ENCODE data around the gene EML6.

Gene EML6

DNA sequence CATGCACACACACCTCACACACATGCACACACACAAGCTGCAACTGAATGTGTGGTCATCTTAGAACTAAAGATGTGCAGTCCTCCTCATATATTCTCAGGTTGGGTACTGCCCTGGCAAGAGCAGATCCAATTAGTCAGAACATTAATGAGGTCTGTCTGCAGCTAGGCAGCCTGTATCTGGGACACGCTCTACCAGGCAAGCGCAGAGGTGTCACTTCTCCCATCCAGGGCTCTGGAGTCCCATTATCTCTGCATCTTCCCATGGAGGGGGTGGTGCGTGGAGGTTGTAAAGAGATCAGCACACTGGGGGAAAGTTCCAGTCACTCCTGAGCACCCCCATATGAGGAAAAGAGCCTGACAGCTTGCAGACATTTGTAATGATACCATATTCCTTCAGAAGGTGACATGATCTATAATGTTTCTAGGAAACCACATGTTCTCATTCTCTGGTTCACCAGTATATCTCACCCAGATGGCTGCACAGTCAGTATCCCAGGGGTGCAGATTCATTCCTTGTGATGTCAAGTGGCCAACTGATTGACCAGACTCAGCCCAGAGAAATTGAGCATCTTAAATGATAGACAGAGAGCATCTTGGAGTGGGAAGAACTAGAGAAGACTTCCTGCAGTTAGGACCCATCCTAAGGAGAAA lies 231.4 kb downstream of the EML6 start:
- DNase-seq = no peak

DNA sequence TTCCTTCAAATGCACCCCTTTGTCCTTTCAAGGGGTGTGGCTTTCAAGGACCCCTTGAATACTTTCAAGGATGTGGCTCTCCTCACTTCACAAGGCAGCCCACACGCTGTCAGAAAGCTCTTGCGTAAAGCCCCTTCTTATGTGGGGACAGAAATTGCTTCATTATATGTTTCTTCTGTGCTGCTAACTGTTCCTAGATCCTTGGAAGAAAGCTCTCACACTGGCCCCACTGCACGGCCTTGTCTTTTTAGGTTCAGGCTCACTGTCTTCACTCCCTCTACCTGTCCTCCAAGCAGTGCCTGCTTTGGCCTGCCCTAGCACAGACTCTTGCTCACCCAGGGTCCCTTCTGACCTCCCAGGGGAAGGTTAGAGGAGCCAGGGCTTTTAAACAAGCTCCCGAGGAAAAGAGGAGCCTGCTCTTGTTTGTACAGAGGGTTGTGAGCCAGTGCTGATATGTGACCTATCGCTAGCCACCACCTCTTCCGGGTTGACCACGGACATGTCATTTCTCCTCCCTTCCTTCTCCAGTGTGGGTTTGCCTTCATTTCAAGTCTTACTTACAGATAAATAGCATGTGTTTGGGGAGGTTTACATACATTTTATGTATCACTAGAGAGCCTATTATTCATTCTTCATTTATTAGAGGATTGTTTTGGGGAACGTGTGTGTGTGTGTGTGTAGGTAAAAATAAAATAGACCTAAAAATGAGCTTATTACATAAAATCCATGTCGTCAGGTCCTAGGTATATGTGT lies 232.1 kb downstream of the EML6 start:
- DNase-seq = no peak

DNA sequence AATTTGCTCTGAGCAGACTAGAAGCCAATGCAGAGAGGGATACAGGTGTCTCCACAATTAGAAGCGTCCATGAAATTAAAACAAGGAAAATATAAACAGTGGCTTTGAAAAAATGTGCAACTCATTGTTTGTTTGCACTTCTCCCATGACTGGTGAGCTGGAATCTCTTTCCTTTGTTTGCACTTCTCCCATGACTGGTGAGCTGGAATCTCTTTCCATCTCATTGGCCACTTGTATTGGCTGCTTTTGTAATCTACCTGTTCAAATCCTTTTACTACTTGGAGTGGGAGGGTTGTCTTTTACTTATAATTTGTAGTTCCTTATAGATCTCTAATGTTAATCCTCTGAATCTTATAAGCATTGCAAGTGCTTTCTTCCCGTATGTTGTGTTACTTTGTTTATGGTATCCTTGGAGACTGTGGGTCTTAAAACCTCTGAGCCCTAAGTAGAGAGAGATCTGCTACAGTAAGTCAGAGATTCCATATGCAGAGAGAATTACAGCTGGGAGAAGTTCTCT lies 232.7 kb downstream of the EML6 start:
- DNase-seq = no peak

- no peak for DNase-seq
Measured at GRCh38 chr2:54957321-54957999, 234.0 kb downstream of the EML6 start.

GRCh38 chr2:54958717-54959371 lies 235.4 kb downstream of the EML6 start:
- DNase-seq = no peak

- no peak for DNase-seq
Measured at GRCh38 chr2:54960164-54960563, 236.7 kb downstream of the EML6 start.

- no peak for DNase-seq
Measured at GRCh38 chr2:54962511-54962910, 239.0 kb downstream of the EML6 start.

DNA sequence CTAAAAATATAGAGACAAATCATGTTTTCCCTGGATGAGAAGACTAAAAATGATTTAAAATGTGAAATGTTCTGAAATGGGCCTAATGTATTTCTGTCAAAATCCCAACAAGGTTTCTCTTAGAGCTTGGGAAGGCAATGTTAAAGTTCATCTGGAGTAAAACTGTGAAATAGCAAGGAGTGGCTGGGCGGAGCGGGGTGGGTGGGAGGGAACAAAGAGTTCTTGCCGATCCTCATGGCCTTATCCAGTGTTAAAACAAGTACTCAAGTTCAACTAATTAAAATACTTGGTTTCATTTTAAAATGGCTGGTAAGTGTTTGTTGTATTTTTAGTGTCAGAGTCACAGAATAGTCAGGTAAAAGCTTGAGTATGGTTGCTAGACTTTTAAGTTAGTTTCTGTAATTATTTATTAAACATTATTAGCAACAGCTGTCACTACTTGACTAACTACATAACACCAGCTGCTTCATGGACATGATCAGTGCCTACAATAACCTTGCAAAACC lies 239.5 kb downstream of the EML6 start:
- DNase-seq = no peak

DNA sequence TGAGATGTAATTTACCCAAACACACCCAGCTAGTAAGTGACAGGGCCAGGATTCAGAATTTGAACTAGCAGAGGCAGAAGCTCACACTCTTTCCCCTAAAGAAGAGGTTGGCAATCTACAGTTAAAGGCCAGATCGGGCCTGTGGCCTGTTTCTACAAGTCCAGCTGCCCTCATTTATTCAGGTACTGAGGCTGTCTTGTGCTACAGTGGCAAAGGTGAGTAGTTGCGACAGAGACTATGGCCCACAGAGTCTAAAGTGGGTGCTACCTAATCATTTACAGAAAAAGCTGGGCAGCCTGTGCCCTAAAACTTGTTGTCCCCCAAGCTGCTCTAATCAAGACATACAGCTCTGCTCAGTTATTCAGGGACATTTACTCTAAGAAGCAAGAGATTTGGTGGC lies 240.0 kb downstream of the EML6 start:
- no peak for DNase-seq

- DNase-seq = no peak
Measured at GRCh38 chr2:54964271-54964670, 240.8 kb downstream of the EML6 start.

- DNase-seq = no peak
Measured at GRCh38 chr2:54964816-54965215, 241.4 kb downstream of the EML6 start.

GRCh38 chr2:54965425-54965824 lies 242.0 kb downstream of the EML6 start:
- DNase-seq = no peak

DNA sequence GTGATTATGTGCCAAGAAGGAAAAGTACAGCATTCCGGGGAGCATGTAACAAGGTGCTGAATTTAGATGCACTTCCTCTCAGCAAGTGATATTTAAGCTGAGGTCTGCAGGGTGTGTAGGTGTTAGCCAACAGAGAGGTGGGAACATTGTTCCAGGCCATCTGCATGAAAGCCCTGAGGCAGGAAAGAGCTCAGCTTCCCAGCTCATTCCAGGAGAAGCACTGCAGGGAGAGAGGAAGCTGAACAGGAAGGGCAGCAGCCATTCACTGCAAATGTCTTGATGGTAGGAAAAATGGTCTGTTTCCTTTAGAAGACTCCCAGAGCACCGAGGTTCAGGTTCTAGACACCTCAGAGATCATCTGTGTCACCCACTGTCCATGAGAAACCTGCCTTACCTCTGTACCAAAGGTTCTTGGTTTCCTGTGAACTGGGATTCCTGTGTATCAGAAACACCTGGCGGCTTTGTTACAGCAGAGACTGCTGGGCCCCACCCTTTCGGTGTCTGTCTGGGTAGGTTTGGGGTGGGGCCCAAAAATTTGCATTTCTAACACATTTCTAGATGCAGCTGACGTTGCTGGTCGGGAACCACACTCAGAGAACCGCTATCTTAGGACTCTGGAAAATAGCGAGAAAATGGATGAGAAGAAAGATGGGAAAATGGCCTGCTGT lies 242.8 kb downstream of the EML6 start:
- DNase-seq = no peak

- no peak for DNase-seq
Measured at GRCh38 chr2:54966837-54967236, 243.4 kb downstream of the EML6 start.

- no peak for DNase-seq
Measured at GRCh38 chr2:54967269-54967668, 243.8 kb downstream of the EML6 start.

- DNase-seq = no peak
Measured at GRCh38 chr2:54967759-54968365, 244.4 kb downstream of the EML6 start.

DNA sequence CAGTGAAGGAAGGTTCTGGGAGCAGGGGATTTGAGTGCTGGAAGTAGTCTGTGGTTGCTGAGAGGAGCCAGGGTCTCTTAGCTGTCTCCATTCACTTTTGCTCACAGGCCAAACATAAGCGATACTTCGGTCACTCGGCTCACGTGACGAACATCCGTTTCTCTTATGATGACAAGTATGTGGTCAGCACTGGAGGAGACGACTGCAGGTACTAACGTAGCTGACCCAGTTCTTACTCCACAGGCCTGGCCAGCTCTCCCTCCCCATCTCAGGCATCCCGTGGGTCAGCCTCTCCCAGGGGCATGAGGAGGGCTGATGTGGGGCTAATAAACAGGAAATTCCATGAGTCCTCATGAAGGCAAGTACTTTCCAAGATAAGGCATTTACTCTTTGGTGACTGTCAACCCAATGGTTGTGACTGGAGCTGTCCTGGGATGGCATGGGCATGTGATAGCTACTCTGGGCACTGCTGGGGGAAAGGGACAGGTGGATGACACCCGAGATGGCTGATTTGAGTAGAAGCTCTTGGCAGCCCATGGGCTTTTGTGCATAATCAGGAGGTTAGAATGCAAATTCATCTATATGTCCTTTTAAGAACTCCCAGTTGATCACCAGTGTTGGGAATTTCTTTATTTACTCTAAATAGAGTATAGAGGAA lies 245.2 kb downstream of the EML6 start:
- no peak for DNase-seq

DNA sequence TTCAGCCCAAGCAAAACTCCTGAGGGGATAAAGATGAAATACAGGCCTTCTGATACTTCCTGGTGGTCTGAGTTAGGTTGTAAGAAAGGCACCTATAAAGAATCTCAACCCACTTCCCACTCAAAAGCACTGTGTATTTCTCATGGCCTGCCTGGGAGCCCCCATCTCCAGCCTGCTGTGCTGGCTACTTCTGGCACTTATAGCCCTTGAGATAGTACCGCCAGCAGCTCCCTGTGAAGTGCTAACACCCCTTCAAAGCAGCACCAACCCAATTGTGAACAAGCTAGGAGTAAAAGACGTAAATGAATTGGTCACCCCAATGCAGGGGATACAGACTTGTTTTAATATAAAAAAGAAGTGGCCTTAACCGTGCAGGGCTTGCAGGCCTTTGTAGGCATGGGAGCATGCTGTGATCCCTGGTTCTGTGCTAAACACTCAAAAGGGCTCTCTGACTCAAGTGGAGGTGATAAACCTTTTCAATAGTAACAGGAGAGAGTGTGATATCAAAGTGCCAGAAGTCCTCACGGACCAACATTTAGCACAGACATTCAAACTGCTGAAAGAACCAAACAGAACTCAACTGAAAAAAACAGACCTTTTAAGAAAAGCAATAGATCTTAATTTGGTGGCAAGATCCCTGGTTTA lies 246.0 kb downstream of the EML6 start:
- DNase-seq = no peak

DNA sequence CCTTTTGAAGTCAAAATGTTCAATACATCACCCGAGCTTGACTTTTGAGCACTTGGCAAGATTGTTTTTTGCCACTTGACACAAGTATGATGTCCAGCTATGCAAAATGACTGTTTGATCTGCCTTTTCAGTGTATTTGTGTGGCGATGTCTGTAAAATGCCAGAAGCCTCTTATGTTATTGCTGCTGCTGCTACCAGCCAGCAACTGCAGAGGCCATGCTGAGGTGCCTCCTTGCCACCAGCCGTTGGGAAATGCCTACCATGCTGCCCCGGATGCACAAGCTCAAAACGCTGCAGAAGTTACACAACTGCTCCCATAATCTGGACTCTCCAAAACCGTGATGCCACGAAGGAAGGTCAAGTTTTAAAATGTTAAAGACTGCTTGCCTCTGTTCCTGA lies 246.5 kb downstream of the EML6 start:
- DNase-seq = no peak

GRCh38 chr2:54975175-54975574 lies 251.7 kb downstream of the EML6 start:
- no peak for DNase-seq
